ENCODE results near the gene FIZ1.

GRCh38 chr19:55578031-55578760 is 21.1 kb downstream of the FIZ1 start:
- TF ChIP-seq CTCF (IDR thresholded peaks at IDR 0.05) = no peak
- no peak for TF ChIP-seq POLR2AphosphoS5 (IDR thresholded peaks at IDR 0.05)
- TF ChIP-seq EP300 (IDR thresholded peaks at IDR 0.05) = no peak
- TF ChIP-seq POLR2A (IDR thresholded peaks at IDR 0.05) = no peak
